Right lobe of liver (tissue), 6 donors: Measurements from ENCODE around the gene FAM241B. TPM values are rescaled to one million over a fixed set of nuclear protein-coding genes. Genes with fewer than 3 reads are reported as not detected.

Source experiments
- ATAC-seq, 4 donors: fragments of 200-7000 bp; cut with Tn5 transposase; one replicate each; pipeline ENCODE4 v1.9.1; 2020; ENCODE audit warnings: mild to moderate bottlenecking in 4 of 4, moderate library complexity in 4 of 4
- DNase-seq, 3 donors: peaks; one replicate each; pipeline ENCODE4 v3.0.0-alpha.2; 2020
- H3K27ac ChIP-seq, 3 donors: fragments of 200-600 bp; one replicate each; pipeline ENCODE4 v1.8.0; 2022
- H3K27me3 ChIP-seq, 2 donors: fragments of 200-600 bp; one replicate each; pipeline ENCODE4 v1.8.0; 2022
- H3K36me3 ChIP-seq, 4 donors: fragments of 200-600 bp; sonication (generic) in 1 of 4; one replicate each; pipeline versions ENCODE4 v1.5.1 to v1.8.0; 2017 to 2022; ENCODE audit warnings: control low read depth in 1 of 4
- H3K4me1 ChIP-seq, 4 donors: fragments of 200-600 bp; sonication (generic) in 1 of 4; one replicate each; pipeline versions ENCODE4 v1.5.1 to v1.8.0; 2017 to 2022; ENCODE audit warnings: control low read depth in 1 of 4
- H3K4me3 ChIP-seq, 3 donors: fragments of 200-600 bp; one replicate each; pipeline ENCODE4 v1.8.0; 2022
- H3K9me3 ChIP-seq, 4 donors: fragments of 200-600 bp; sonication (generic) in 1 of 4; one replicate each; pipeline versions ENCODE4 v1.5.1 to v1.8.0; 2017 to 2022; ENCODE audit warnings: control low read depth in 1 of 4
- POLR2A ChIP-seq: fragments of 450-650 bp; IDR thresholded peaks from one replicate; pipeline ENCODE4 v1.6.1; 2017; ENCODE audit warnings: antibody characterized with exemption, mild to moderate bottlenecking
- WGBS: methylation state at CpG from one replicate; pipeline ENCODE4 v1.1.6; 2018; ENCODE audit warnings: low coverage, low lambda C conversion rate; ENCODE audit not compliant: insufficient coverage; ENCODE audit errors: missing lambda C conversion rate; 5-methylcytosine and 5-hydroxymethylcytosine counted together
- intact Hi-C, 2 donors: fragments of 100-400 bp; cut with DNase I; formaldehyde crosslinking; loops; one replicate each; pipeline versions ENCODE4 v1.11.2 to v1.14.1; 2022
- total RNA-seq, 6 experiments: library from RNA; depleted of rRNA in 2 of 6; stranded (reverse); fragments of >200 nt in 2 of 6; fragmentation: NEBNext Ultra II Directional in 3 of 6; extraction: Animal tissue kit (Norgen Biotek cat#: 25700) in 3 of 6; gene quantifications; one replicate each; pipeline versions ENCODE4 v1.1.0 to v1.2.4, GENCODE V29; 2016 to 2023
- TF ChIP-seq, protein P1 (sequence below), 4 donors: fragments of 200-600 bp in 3 of 4; fragments of 450-650 bp in 1 of 4; IDR thresholded peaks; one replicate each; pipeline versions ENCODE4 v1.5.1 to v1.8.0; 2016 to 2022; ENCODE audit warnings: antibody characterized with exemption in 4 of 4, mild to moderate bottlenecking in 2 of 4
- donor health status: DM: no; HTN: yes; CAD: no.
- donor health status: DM: no; HTN: no; CAD: no.
- donor health status: DM: no; HTN: no; CAD: no.
- donor health status: DM: no; HTN: yes; CAD: no.
- donor health status: DM: no; HTN: yes; CAD: no.

The FAM241B gene
- total RNA-seq, 6 experiments from 2014 or later = 0.74 to 3.9 (median 1.5) TPM

GRCh38 chr10:69588358-69588757 is 41.7 kb upstream of the FAM241B start:
- 0% methylated on average over 2 of the region's 3 CpGs for WGBS
- intact Hi-C loops = no loop called here
- Histone ChIP-seq H3K27ac (no peak overlapping the region), H3K36me3 (no peaks in the 10 kb centered on the region), H3K4me3 (no peak overlapping the region), H3K4me1 (no peaks in the 10 kb centered on the region), H3K27me3 (no peaks in the 10 kb centered on the region), H3K9me3 (no peaks in the 10 kb centered on the region)
- no peak for ATAC-seq
- TF ChIP-seq POLR2A = no peak
- TF ChIP-seq, protein P1, sequence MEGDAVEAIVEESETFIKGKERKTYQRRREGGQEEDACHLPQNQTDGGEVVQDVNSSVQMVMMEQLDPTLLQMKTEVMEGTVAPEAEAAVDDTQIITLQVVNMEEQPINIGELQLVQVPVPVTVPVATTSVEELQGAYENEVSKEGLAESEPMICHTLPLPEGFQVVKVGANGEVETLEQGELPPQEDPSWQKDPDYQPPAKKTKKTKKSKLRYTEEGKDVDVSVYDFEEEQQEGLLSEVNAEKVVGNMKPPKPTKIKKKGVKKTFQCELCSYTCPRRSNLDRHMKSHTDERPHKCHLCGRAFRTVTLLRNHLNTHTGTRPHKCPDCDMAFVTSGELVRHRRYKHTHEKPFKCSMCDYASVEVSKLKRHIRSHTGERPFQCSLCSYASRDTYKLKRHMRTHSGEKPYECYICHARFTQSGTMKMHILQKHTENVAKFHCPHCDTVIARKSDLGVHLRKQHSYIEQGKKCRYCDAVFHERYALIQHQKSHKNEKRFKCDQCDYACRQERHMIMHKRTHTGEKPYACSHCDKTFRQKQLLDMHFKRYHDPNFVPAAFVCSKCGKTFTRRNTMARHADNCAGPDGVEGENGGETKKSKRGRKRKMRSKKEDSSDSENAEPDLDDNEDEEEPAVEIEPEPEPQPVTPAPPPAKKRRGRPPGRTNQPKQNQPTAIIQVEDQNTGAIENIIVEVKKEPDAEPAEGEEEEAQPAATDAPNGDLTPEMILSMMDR (IDR thresholded peaks at IDR 0.05) = no peak
- no peak for DNase-seq

DNA sequence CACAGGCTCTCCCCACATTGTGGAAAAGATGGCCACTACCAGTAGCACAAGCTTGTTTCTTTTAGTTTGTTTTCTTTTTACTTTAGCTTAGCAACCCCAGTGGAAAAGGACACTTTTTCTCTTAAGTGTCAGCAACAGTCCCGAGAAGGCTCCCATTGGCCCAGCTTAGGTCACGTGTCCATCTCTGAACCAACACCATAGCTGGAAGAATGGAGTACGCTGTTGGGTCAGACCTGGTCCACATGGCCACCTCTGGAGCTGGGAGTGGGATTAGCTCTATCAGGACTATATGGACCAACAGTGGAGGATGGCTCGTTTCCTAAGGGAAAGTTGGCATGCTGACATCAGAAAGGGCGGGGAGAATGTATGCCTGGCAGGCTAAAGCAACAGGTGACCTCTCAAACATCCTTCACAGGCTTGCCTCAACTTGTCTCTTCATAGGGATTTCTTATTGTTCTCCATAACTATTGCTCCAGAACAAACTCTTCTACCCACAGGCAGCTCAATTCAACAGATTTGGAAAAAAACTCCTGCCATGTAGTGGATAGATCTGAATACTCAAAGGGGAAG is 29.2 kb upstream of the FAM241B start:
- WGBS = 80% methylated on average over 4 of the region's 5 CpGs
- ATAC-seq = no peak
- no peaks in the 10 kb centered on the region for H3K36me3 ChIP-seq

GRCh38 chr10:69609077-69609476 is 21.0 kb upstream of the FAM241B start:
- Histone ChIP-seq H3K4me1 (no peaks in the 10 kb centered on the region), H3K4me3 (no peak overlapping the region), H3K27ac (no peak overlapping the region), H3K36me3 (no peaks in the 10 kb centered on the region), H3K27me3 (no peaks in the 10 kb centered on the region), H3K9me3 (no peaks in the 10 kb centered on the region)
- no peak for ATAC-seq
- TF ChIP-seq, protein P1 (IDR thresholded peaks at IDR 0.05) = no peak
- no peak for TF ChIP-seq POLR2A
- WGBS = 32% methylated on average over 1 of the region's 1 CpG
- DNase-seq = no peak
- intact Hi-C loops = no loop called here

More for the DNA sequence above, 29.2 kb upstream of the FAM241B start:
- no peak overlapping the region for H3K4me3 ChIP-seq
- no peak overlapping the region for H3K27ac ChIP-seq
- no peaks in the 10 kb centered on the region for H3K4me1 ChIP-seq
- no peaks in the 10 kb centered on the region for H3K27me3 ChIP-seq
- DNase-seq = no peak
- TF ChIP-seq, protein P1 (IDR thresholded peaks at IDR 0.05) = no peak
- no peak for TF ChIP-seq POLR2A
- intact Hi-C loops = no loop called here
- no peaks in the 10 kb centered on the region for H3K9me3 ChIP-seq

DNA sequence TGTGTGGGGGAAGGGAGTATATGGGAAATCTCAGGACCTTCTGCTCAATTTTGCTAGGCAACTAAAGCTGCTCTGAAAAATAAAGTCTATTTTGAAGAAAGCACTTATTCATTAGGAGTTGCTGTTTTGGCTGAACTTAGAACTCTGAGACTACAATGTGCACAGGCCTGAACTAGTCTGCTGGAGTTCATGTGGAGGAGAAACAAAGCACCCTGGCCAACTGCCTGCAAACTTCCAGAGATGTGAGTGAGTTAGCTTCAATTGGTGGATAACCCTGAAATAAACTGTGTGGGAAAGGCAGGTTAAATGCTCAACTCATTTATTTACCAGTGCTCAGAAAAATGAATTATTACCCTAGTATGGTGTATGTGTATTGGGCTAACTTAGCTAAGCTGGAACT is 17.3 kb upstream of the FAM241B start:
- Histone ChIP-seq H3K27ac (no peak overlapping the region), H3K4me3 (no peak overlapping the region), H3K27me3 (no peaks in the 10 kb centered on the region), H3K4me1 (no peaks in the 10 kb centered on the region), H3K9me3 (no peaks in the 10 kb centered on the region), H3K36me3 (no peaks in the 10 kb centered on the region)
- intact Hi-C loops = no loop called here
- TF ChIP-seq POLR2A = no peak
- TF ChIP-seq, protein P1 (IDR thresholded peaks at IDR 0.05) = no peak
- ATAC-seq (no peak), DNase-seq (no peak)

GRCh38 chr10:69614130-69614529 is 15.9 kb upstream of the FAM241B start:
- no peak overlapping the region for H3K27ac ChIP-seq
- no peaks in the 10 kb centered on the region for H3K36me3 ChIP-seq
- intact Hi-C loops = no loop called here
- no peaks in the 10 kb centered on the region for H3K9me3 ChIP-seq
- H3K27me3 ChIP-seq = no peaks in the 10 kb centered on the region
- no peak for DNase-seq
- 80% methylated on average over 1 of the region's 1 CpG for WGBS
- ATAC-seq = no peak
- H3K4me3 ChIP-seq = no peak overlapping the region
- H3K4me1 ChIP-seq = no peaks in the 10 kb centered on the region
- TF ChIP-seq, protein P1 (IDR thresholded peaks at IDR 0.05) = no peak
- no peak for TF ChIP-seq POLR2A
